NCI-H226 (cell line): ENCODE data around the gene CNPY3.
A peak's percentile ranks its signal among the peaks of the same experiment; 100 is the strongest.
"Not testable (repeated sequence)": the region's sequence is repeated elsewhere in the genome, so short reads cannot be mapped to it uniquely, and the experiment has no call there.

Experiments used
- DNase-seq: peaks from one replicate; pipeline ENCODE4 v3.0.0-alpha.2; 2015

Gene CNPY3

DNA sequence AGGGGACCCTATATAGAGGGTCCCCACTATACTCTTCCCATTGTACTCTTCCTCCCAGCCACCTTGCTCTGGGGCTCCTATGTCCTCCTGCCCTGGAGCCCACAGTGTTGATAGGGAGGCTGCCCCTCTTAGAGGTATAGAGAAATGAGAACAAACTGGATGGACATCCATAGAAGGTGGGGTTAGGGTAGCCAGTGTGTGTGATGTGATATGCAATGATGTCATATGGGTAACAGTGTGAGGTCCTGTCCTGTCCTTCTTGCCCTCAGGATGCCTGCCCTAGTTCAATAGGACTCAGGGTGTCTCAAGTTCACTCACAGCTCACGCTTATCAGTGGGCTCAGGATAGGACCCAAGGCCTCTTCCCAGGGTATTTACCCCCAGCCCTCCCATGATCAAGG is 13.0 kb upstream of the CNPY3 start:
- DNase-seq, result no peak

DNA sequence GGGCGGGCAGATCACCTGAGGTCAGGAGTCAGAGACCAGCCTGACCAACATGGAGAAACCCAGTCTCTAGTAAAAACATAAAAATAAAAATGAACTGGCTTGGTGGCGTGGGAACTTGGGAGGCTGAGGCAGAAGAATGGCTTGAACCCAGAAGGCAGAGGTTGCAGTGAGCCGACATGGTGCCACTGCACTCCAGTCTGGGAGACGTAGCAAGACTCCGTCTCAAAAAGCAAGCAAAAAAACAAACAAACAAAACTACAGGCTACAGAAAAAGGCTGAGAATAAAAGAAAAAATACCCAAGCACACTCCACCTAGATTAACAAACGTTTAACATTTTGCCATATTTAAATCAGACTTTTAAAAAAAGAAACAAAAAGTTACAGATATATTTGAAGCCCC is 7.5 kb upstream of the CNPY3 start:
- DNase-seq, result no peak

GRCh38 chr6:42923666-42924065 is 5.6 kb upstream of the CNPY3 start:
- peak; percentile 4 for DNase-seq

- no peak for DNase-seq
Measured at GRCh38 chr6:42925248-42925857, 3.9 kb upstream of the CNPY3 start.

- peak; percentile 47 for DNase-seq
Measured at GRCh38 chr6:42929821-42930360, 611 bp downstream of the CNPY3 start.

GRCh38 chr6:42932412-42932811 is 3.1 kb downstream of the CNPY3 start:
- DNase-seq, result no peak

GRCh38 chr6:42933205-42933604 is 3.9 kb downstream of the CNPY3 start:
- no peak for DNase-seq

GRCh38 chr6:42935322-42935721 is 6.0 kb downstream of the CNPY3 start:
- DNase-seq, result no peak

DNA sequence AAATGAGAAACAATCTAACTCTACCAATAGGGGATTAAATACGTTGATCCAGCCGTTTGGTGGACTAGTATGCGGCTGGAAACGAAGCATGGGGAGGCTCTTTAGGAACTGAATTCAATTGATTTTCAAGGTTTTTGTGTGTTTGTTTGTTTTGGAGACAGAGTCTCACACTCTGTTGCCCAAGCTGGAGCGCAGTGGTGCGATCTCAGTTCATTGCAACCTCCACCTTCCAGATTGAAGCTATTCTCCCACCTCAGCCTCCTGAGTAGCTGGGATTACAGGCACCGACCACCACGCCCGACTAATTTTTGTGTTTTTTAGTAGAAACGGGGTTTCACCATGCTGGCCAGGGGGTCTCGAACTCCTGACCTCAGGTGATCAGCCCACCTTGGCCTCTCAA is 7.1 kb downstream of the CNPY3 start:
- DNase-seq, result no peak

DNA sequence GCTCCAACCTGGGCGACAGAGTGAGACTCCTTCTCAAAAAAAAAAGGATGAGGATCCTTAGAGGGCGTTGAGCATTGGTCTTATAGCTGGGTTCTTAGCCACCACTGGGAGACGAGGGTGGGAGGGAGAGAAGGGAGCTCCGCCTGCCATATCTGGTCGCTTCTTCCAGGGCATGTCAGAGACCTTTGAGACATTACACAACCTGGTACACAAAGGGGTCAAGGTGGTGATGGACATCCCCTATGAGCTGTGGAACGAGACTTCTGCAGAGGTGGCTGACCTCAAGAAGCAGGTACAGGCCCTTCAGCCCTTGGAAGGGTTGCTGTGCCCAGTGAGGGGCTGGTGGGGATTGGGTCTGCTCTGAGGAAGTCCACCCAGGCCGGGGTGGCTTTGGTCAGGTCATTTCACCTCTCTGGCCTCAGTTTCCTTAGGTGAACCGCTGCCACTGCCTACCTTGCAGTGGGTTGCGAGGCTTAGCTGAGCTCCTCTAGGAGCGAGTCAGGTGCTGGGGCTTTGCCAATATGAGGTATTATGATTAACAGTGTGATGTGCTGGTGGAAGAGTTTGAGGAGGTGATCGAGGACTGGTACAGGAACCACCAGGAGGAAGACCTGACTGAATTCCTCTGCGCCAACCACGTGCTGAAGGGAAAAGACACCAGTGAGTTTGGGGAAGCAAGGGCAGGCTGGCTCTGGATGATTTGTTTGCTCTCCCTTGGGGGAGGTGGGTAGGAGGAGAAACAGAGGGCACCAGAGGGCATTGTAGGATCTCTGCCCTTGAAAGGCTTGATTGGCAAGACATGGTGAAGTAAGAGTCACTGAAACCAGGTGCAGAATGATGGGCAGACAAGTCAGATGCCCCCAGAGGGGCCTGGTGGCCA is 8.5 kb downstream of the CNPY3 start:
- peak; percentile 32 for DNase-seq

DNA sequence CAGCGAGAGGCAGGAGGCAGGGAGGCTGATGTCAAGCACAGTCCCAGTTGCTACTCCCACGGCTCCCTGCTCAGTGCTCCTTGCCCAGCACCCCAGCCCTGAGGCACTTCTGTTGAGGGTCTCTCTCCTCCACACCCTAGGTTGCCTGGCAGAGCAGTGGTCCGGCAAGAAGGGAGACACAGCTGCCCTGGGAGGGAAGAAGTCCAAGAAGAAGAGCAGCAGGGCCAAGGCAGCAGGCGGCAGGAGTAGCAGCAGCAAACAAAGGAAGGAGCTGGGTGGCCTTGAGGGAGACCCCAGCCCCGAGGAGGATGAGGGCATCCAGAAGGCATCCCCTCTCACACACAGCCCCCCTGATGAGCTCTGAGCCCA is 9.1 kb downstream of the CNPY3 start:
- DNase-seq, result no peak

DNA sequence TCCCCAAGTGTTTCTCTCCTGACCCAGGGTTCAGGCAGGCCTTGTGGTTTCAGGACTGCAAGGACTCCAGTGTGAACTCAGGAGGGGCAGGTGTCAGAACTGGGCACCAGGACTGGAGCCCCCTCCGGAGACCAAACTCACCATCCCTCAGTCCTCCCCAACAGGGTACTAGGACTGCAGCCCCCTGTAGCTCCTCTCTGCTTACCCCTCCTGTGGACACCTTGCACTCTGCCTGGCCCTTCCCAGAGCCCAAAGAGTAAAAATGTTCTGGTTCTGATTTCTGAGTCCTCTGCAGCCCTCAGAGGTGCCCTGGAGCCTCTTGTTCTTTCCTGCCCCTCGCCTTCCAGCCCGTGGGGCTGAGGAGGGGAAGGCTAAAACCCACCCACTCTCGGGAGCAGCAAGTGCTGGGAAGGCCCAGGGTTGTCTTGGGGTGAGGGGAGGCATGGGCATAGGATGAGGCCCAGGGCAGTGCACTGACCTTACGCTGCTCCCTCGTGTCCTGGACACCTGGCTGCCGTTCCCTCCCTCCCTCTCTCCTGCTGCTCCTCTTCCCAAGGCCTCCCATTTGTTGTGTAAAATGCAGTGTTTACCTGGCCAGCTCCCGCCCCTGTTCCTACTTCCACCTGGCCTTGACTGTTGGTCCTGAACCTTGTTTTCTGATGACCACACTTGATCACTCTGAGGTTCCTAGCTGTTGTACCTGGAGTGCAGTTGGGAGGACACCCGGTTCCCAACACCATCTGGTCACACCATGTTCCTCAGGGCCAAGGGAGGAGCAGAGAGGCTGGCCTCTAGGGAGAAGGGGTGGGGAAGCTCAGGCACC is 9.9 kb downstream of the CNPY3 start:
- no peak for DNase-seq

- no peak for DNase-seq
Measured at GRCh38 chr6:42939810-42940167, 10.5 kb downstream of the CNPY3 start.

DNA sequence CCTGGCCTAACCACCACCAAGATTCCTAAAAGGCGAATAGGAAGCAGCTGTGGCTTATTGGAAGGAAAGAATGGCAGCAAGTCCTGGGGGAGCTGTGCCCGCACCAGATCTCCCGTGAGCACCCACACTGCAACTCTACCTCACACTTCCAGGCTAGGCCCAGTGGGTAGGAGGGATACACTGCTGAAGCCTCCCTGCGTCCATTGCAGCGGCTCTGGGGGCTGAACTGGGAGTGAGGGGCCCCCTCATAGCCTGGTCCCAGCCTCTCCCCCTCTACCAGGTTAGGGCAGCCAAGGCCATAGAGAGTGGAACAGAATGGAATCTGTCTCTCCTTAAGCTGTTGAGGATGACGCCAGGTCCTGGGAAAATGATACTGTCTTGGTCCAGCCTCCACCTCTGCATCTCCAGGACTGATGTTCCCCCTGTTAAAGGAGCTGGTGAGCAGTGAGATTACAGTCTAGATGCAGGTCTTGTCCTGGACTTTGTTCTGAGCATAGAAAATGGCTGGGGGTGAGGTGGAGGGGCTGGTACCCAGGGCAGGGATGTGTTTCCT is 11.3 kb downstream of the CNPY3 start:
- DNase-seq, result no peak

- not testable (repeated sequence) for DNase-seq
Measured at GRCh38 chr6:42941356-42941755, 12.1 kb downstream of the CNPY3 start.

DNA sequence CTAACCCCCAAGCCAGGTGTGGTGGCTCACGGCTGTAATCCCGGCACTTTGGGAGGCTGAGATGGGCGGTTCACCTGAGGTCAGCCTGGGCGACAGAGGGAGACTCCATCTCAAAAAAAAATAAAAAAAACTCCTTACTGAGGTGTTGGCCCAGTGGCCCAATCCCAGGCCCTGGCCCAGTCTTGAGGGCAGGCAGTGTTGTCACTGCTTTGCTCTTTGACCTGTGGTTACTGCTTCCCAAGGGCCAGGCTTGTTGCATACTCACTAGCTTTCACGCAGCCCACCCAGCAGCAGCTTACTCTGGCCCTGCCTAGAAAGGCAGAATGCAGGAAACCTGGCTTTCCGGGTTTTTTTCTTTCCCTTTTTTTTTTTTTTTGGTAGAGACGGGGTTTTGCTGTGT is 13.2 kb downstream of the CNPY3 start:
- DNase-seq, result no peak

GRCh38 chr6:42947950-42948349 is 18.7 kb downstream of the CNPY3 start:
- no peak for DNase-seq

GRCh38 chr6:42952389-42952788 is 23.1 kb downstream of the CNPY3 start:
- no peak for DNase-seq

DNA sequence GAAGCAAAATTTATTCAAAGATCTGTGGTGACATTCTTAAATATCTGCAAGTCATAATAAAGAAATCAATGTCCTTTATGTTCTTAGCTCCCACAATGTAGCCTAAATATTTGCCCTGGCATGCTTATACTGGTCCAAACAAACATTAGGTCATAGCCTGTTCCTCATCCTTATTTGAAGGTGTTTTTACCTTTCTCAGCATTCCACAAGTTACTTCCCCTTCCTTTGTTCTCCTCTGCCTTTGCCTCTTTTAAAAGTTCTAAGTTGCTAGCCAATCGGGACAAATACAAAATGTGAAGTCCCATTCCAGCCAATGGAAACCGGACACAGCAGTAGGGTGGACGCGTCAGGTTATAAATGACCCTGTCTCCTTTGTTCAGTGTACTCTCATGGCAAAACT is 25.1 kb downstream of the CNPY3 start:
- not testable (repeated sequence) for DNase-seq

DNA sequence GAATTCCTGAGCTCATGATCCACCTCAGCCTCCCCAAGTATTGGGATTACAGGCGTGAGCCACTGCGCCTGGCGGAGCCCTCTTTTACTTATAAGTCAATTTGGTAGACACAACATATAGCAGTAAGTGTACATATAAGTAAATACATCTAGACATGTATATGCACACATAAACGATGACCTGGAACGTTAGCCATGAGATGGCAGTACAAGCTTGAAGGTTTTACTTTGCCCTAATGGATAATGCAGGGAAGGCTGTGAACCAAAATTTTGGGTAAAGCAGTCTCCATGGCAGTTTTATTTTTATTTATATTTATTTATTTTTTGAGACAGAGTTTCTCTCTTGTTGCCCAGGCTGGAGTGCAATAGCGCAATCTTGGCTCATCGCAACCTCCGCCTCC is 28.8 kb downstream of the CNPY3 start:
- no peak for DNase-seq

GRCh38 chr6:42959917-42960242 is 30.6 kb downstream of the CNPY3 start:
- DNase-seq, result no peak

GRCh38 chr6:42960243-42961019 is 31.2 kb downstream of the CNPY3 start, which contains the start of gene GNMT:
TSS of gene GNMT (plus strand) at chr6:42960754. CDS start at chr6:42960768, 14 bp downstream.
- DNase-seq, result peak; percentile 22
